Measurements from ENCODE around the gene SORCS2.

Gene SORCS2

GRCh38 chr4:7422151-7422897 lies 230.0 kb downstream of the SORCS2 start:
- DNase-seq: no peak

- no peak for DNase-seq
Measured at GRCh38 chr4:7422898-7423180, 230.5 kb downstream of the SORCS2 start.

DNA sequence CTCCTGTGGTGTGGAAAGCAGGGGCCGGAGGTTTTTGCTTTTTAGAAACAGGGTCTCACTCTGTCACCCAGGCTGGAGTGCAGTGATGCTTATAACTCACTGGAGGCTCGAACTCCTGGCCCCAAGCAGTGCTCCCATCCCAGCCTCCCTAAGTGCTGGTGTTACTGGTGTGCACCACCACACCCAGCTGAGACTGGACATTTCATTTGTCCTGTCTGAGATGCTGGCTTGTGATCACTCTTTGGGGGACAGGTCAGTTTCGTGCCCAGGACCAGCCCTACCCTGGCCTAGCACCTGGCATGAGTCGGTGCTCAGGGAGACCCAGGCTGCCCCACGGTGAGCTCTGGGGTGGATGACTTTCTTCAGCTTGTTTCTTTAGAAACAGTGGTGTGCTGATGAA lies 231.1 kb downstream of the SORCS2 start:
- no peak for DNase-seq

DNA sequence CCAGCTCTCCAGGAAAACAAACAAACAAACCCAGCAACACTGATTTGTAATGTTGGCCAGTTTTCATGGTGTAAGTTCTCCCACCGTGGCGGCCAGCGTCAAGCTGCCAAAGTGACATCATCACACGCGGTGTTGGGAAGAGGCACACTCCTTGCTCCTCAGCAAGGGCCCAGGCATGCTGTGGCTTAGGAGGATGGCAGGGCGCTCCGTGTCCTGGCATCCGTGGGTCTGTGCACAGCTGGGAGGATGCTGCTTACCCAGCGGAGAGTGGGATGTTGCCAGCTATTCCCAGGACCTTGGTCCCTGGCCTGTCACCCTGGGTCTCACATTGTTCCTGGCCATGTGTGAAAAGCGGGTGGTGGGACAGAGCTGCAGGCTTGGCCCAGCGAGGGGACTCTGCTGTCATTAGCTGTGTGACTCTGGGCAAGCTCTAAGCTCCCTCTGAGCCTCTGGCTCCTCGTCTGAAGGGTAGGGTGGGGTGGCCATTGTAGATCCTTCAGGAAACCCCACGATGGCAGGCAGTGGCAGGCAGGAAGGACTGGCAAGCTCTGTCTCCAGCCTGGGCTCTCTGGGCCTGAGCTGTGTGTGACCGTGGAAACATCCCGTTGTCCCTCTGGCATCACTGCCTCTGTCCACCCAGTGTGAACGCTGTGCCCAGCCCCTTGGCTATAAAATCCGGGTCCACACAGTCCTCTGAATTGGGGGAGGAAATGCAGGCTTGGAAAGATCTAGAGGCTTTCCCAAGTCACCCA lies 231.6 kb downstream of the SORCS2 start:
- DNase-seq: no peak

- DNase-seq: no peak
Measured at GRCh38 chr4:7424553-7425111, 232.3 kb downstream of the SORCS2 start.

GRCh38 chr4:7425124-7425523 lies 232.8 kb downstream of the SORCS2 start:
- DNase-seq: no peak

GRCh38 chr4:7425591-7426468 lies 233.5 kb downstream of the SORCS2 start:
- no peak for DNase-seq

- no peak for DNase-seq
Measured at GRCh38 chr4:7426525-7427171, 234.3 kb downstream of the SORCS2 start.

DNA sequence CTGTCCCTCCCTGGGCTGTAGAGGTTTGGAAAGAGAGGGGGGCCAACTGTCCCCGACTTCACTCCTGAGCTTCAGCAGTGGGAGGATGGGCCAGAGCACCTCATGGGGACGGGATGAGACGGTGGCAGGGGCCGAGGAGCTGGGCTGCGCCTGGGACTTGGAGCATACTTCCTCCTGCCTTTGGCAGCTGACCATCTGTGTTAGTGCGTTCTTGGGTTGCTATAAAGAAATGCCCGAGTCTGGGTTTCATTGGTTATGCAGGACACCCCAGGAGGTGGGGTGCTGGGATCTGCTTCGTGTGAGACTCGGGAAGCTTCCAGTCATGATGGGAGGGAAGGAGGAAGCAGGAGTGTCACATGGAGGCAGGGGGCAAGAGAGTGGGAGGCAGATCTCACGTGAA lies 235.0 kb downstream of the SORCS2 start:
- no peak for DNase-seq

- DNase-seq: no peak
Measured at GRCh38 chr4:7427831-7428260, 235.5 kb downstream of the SORCS2 start.

DNA sequence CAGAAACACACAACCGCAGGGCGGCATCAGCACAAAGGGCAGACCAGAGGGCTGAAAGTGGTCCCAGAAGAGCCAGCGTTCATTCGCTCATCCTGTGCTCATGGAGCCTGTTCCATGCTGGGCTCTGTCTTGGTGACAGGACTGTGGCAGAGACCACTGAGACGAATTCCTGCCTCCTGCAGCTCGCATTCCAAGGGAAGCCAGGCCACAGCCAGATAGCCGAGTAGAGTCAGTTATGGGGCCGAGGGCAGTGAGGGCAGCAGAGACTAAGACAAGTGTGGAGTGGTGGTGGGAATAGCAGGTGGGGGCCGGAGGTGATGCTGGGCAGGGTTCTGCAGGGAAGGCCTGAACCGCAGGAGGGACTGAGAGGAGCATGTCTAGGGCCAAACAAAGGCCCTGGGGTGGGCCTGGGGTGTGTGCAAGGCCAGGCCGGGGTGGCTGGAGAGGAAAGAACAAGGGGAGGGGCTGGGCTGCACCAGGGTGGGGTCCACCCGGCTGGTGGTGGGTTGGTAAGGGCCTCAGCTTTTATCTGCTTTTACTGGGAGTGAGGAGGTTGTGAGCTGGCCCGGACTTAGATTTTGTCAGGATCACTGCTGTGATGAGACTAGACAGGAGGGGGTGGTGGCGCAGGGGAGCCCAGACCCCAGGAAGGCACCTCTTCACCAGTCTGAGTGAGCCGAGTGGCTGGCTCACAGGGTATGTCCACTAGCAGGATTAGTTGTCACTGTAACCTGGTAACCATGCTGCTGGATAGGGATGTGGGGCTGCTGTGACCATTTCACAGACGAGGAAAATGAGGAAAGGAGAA lies 236.1 kb downstream of the SORCS2 start:
- DNase-seq: no peak

DNA sequence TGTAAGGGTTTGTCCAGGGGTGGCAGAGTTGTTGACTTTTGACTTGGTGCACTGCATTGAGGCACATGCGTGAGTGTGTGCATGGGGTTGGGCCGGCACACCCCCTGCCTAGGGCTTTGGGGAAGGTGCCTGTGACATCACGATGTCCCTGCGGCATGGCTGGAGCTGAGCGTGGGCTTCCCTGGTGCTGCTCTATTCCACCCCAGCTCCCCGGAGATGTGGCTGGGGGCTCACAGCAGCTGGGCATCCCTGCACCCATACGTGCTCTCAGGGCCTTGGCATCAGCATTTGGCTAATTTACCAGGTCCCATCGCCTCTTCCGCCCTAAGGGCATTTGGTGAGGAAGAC lies 236.7 kb downstream of the SORCS2 start:
- DNase-seq: no peak

GRCh38 chr4:7429601-7430078 lies 237.3 kb downstream of the SORCS2 start:
- DNase-seq: no peak

- no peak for DNase-seq
Measured at GRCh38 chr4:7430368-7430964, 238.1 kb downstream of the SORCS2 start.

DNA sequence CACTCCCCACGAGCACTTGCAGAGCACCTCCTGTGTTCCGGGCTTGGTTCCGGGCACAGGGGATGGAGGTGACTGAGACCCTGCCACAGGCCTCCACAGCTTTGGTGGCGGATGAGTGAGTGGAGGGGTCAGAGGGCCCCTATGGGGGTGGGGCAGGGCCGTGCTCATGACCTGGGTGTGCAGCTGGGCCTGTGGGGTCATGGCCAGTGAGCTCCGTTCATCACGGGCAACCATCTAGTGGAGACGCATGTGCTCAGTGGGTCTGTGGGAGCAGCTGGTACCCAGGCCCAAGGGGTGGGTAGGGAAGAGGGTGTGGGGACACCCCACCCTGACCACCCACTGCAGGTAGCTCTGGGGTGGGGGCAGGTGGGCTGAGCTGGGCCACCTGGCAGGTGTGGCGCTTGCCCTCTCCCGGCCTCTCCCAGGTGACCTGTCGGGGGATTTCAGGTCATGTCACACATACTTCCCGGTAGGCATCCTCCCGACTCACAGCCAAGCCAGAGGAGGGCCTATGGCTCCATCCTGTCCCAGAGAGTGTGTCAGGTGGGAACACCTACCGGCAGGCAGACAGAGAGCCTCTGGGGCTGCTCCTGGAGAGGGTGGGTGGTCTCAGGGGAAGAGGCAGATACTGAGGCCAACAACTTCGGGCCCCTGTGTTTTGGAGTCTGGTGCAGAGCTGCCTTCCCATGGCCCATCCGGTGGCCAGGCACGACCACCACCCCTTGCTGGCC lies 238.8 kb downstream of the SORCS2 start:
- DNase-seq: no peak

- DNase-seq: no peak
Measured at GRCh38 chr4:7431696-7432530, 239.6 kb downstream of the SORCS2 start.

- DNase-seq: no peak
Measured at GRCh38 chr4:7432531-7433375, 240.4 kb downstream of the SORCS2 start.

GRCh38 chr4:7433376-7434140 lies 241.2 kb downstream of the SORCS2 start:
- DNase-seq: no peak
